GM18951 (cell line): ENCODE results near the gene NUDT4.

Experiments used
- POLR2A ChIP-seq: IDR thresholded peaks from 4 replicates; pipeline ENCODE4 v1.6.1; 2011; ENCODE audit warnings: mild to moderate bottlenecking; ENCODE audit not compliant: insufficient read length, insufficient read depth; ENCODE audit errors: extremely low read depth
- in situ Hi-C: fragments of 300-500 bp; cut with MboI; formaldehyde crosslinking; loops from one replicate; pipeline ENCODE4 v1.12.0; 2022; ENCODE audit warnings: low sequenced_read_pairs, mixed read lengths, inconsistent platforms; ENCODE audit not compliant: unreplicated experiment

The NUDT4 gene

GRCh38 chr12:93377252-93378195 is at the start of gene NUDT4:
NUDT4 (plus strand) TSS chr12:93377925; CDS start chr12:93378323, 398 bp downstream.
- in situ Hi-C loops = no loop called here
- TF ChIP-seq POLR2A = peak; percentile 86

DNA sequence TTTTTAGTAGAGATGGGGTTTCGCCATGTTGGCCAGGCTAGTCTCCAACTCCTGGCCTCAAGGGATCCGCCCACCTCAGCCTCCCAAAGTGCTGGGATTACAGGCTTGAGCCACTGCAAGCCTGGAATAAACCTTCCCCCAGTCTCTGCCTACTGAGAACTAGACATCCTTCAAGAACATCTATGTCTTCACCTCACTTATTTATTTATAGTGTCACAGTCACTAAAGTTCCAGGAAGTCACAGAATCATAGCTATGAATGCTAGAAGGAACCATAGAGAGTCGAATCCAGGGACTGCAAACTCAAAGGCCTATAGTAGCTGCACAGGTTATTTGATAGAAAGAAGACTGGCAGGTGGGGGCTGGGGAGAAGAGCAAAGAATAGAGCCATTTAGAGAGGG is 44.7 kb upstream of the NUDT4 start:
- TF ChIP-seq POLR2A = no peak

DNA sequence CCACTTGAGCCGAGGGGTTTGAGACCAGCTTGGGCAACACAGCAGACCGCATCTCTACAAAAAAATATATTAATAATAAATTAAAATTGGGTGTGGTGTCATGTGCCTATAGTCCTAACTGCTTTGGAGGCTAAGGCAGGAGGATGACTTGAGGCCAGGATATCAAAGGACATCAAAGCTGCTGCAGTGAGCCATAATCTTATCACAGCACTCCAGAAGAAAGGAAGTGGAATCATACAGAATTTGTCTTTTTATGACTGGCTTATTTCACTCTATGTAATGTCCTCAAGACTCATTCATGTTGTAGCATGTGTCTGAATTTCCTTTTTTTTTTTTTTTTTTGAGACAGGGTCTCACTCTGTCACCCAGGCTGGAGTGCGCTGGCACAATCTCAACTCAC is 43.9 kb upstream of the NUDT4 start:
- no peak for TF ChIP-seq POLR2A
- in situ Hi-C loops = no loop called here

More for the DNA sequence above, 44.7 kb upstream of the NUDT4 start:
- in situ Hi-C loops = no loop called here

GRCh38 chr12:93335603-93336162 is 42.0 kb upstream of the NUDT4 start:
- in situ Hi-C loops = no loop called here
- no peak for TF ChIP-seq POLR2A

DNA sequence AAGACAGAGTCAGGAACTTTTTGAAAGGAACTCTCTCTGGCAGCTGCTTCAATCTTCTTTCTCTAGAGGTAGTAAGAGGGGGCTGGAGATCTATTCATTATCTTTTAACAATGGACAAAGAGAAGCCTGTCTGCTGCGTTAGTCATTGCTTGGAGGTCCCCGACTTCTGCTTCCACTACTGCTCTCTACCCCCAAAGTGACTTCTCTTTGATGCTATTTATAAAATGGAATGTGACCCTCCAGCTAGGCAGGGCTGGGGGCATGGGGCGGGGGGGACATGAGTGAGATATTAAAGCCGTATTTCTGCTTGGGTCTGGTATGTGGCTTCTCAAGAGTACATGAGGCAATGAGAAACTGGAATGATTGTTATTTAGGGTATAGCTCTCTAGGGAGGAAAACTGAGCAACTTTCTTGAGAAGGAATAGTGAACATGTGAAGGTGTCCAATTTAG is 41.4 kb upstream of the NUDT4 start:
- in situ Hi-C loops = no loop called here
- no peak for TF ChIP-seq POLR2A

- in situ Hi-C loops = no loop called here
- no peak for TF ChIP-seq POLR2A
Measured at GRCh38 chr12:93338598-93338997, 39.1 kb upstream of the NUDT4 start.

DNA sequence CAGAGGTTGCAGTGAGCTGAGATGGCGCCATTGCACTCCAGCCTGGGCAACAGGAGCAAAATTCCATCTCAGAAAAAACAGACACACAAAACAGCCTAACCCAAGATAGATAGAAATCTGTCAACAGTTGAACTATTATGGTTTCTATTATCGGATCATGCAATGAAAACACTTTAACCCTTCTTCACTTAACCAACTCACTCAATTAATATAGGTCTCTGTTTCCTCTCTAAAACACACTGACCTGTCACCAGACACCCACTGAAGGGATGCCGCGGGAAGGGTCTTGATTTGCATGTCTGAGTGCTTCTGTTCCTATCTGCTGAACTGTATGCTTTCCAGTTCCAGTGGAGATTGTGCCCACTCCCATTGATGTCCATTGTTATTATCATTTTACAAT is 38.0 kb upstream of the NUDT4 start:
- TF ChIP-seq POLR2A = no peak
- in situ Hi-C loops = no loop called here

- no peak for TF ChIP-seq POLR2A
- in situ Hi-C loops = no loop called here
Measured at GRCh38 chr12:93341409-93342049, 36.2 kb upstream of the NUDT4 start.

GRCh38 chr12:93347054-93347785 is 30.5 kb upstream of the NUDT4 start:
- no peak for TF ChIP-seq POLR2A
- in situ Hi-C loops = no loop called here

DNA sequence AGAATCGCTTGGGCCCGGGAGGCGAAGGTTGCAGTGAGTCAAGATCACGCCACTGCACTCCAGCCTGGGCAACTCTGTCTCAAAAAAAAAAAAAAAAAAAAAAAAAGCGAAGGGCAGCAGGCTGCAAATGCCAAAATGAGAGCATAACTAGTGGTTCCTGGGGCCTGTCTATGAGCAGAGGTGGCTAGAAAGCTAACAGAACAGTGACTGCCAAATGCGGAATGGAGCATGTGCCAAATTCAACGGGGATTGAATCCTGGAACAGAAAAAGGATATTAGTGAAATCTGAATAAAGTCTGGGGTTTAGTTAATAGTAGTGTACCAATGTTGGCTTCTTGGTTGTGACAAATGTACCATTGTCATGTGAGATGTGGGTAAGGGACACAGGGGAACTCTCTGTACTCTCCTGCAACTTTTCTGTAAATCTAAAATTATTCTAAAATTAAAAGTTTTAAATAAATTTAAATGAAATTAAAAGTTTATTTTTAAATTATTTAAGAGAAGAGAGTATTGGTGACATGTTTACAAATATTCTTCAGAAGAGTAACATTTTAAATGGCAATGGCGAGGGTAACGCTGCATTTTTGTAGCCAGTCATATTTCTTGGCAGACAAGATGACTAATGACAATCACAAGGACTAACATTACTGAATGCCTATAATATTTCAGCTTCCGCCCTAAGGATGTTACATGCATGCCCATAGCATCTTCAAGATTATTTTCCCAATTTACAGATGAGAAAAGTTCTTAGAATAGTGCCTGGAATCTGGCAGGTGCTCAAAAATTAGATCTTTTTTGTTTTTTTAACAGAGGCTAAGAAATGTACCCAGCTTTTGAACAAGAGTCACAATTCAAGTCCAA is 28.9 kb upstream of the NUDT4 start:
- in situ Hi-C loops = no loop called here
- no peak for TF ChIP-seq POLR2A

- in situ Hi-C loops = no loop called here
- TF ChIP-seq POLR2A = no peak
Measured at GRCh38 chr12:93351726-93352125, 26.0 kb upstream of the NUDT4 start.

DNA sequence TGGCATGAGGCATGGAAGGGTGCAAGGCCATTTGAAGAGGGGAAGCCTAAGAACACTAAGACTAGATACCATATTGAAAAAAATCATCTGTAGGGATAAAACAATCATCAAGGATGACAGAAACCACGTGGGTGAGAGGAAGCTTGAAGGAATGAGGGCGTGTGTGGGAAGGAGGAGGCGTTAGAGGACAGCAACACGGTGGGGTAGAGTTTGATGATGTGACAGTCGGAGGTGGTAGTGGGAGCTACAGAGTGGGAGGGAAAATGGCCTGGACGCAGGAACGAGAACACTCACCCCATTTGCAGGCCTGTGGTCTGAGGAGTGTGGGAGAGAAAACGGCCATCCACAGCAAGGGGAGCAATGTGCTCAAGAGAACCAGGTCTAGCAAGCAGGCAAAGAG is 25.4 kb upstream of the NUDT4 start:
- in situ Hi-C loops = no loop called here
- TF ChIP-seq POLR2A = no peak
